ENCODE data around the gene SPRR2E. TPM values are rescaled to one million over a fixed set of nuclear protein-coding genes. Genes with fewer than 3 reads are reported as not detected.
A peak's percentile ranks its signal among the peaks of the same experiment; 100 is the strongest.

SPRR2E gene
- total and polyA plus RNA-seq, 2 of the 8 experiments (the other 6 are each of a cell fraction or from before 2014, with no cell fraction given): not detected

- Histone ChIP-seq H3K4me3 (ENCODE audit: extremely low read depth in 1 of 4, insufficient read depth in 2 of 4, low read depth in 3 of 4, low read length in 4 of 4) (no peak overlapping the region), H3K27me3 (replicated peaks in 1 of 4; ENCODE audit: control insufficient read depth in 3 of 4, extremely low read depth in 1 of 4, insufficient read depth in 3 of 4, low read length in 3 of 4) (no peaks in the 10 kb centered on the region), H3K79me1 (ENCODE audit: low read depth, low read length) (no peaks in the 10 kb centered on the region), H3K23me2 (ENCODE audit: low read depth, low read length) (no peaks in the 10 kb centered on the region), H3K9ac (replicated peaks in 1 of 4; ENCODE audit: extremely low read depth in 1 of 4, low read depth in 3 of 4, low read length in 3 of 4) (no peak overlapping the region), H2BK15ac (ENCODE audit: low read length) (0 out of 2 replicates have a peak overlapping the region, but pooled peaks have one; percentile 88), H3K18ac (ENCODE audit: extremely low read depth, low read length) (peak overlapping the region; percentile 87), H3K4ac (replicated peaks; ENCODE audit: insufficient read length, low read depth, low read length) (peak overlapping the region; percentile 36), H2BK5ac (ENCODE audit: low read depth, low read length) (peak overlapping the region; percentile 89), H4K5ac (ENCODE audit: insufficient read length, low read depth, low read length) (no peak overlapping the region), H2BK120ac (replicated peaks; ENCODE audit: low read depth, low read length) (peak overlapping the region; percentile 99), H4K8ac (ENCODE audit: extremely low read depth, insufficient read depth, low read length) (no peak overlapping the region), H4K20me1 (replicated peaks in 1 of 2; ENCODE audit: control insufficient read depth in 1 of 2, insufficient read depth in 2 of 2, low read length in 2 of 2) (no peaks in the 10 kb centered on the region), H3K23ac (ENCODE audit: insufficient read length) (no peak overlapping the region), H3K9me3 (ENCODE audit: insufficient read depth in 2 of 2, low read depth in 1 of 2, low read length in 1 of 2) (no peaks in the 10 kb centered on the region), H3K56ac (replicated peaks; ENCODE audit: insufficient read length, low read depth, low read length) (no peak overlapping the region), H2AFZ (ENCODE audit: low read length) (no peak overlapping the region), H3K4me1 (replicated peaks in 1 of 4; ENCODE audit: control insufficient read depth in 3 of 4, insufficient read depth in 4 of 4, low read length in 3 of 4) (peaks cover 0 to 11% (median 0%) of the 10 kb centered on the region in 4 experiments; a peak in 2 of 7 replicates), H2BK12ac (ENCODE audit: low read depth, low read length) (peak overlapping the region; percentile 100), H2BK20ac (ENCODE audit: low read length) (peak overlapping the region; percentile 99; the same call in 1 of the 2 replicates), H3K14ac (ENCODE audit: insufficient read length) (no peak overlapping the region), H3K36me3 (ENCODE audit: control insufficient read depth in 2 of 4, insufficient read depth in 4 of 4, low read length in 3 of 4) (no peaks in the 10 kb centered on the region), H3K79me2 (ENCODE audit: control insufficient read depth in 1 of 2, insufficient read depth in 2 of 2, low read length in 2 of 2) (no peaks in the 10 kb centered on the region), H3K4me2 (ENCODE audit: insufficient read depth in 1 of 2, low read depth in 2 of 2, low read length in 2 of 2) (no peak overlapping the region), H2AK5ac (ENCODE audit: low read depth, low read length) (peak overlapping the region; percentile 97; the same call in 1 of the 2 replicates), H3K27ac (ENCODE audit: low read depth, low read length) (0 out of 2 replicates have a peak overlapping the region, but pooled peaks have one; percentile 28), H4K91ac (replicated peaks; ENCODE audit: insufficient read length, low read length) (peak overlapping the region; percentile 98)
- FAIRE-seq: no peak
- POLR2A ChIA-PET (ENCODE audit: partially characterized antibody): no interaction called here
- DNase-seq (ENCODE audit: low read depth in 1 of 2, low spot score in 2 of 2): no peak
- 86% methylated on average over 2 of the region's 2 CpGs; no CpG with 5 or more reads in 1 of the 2 experiments for WGBS, 2 experiments (ENCODE audit: extremely low coverage in 1 of 2, insufficient coverage in 1 of 2, insufficient read length in 1 of 2, insufficient replicate concordance in 2 of 2, low coverage in 1 of 2, low lambda C conversion rate in 2 of 2, missing lambda C conversion rate in 1 of 2)
- CTCF ChIA-PET (ENCODE audit: partially characterized antibody): interaction anchor here (1.8 kb wide), 1 partner anchor 50 kb away, joined by 4 read pairs; no protein-coding TSS in a partner anchor
- TF ChIP-seq SUZ12 (IDR thresholded peaks at IDR 0.05; ENCODE audit: low read length) (no peak), SP1 (IDR thresholded peaks at IDR 0.05; ENCODE audit: low read depth, low read length) (no peak), JUN (IDR thresholded peaks at IDR 0.05; ENCODE audit: low read depth, low read length) (no peak), CTBP2 (IDR thresholded peaks at IDR 0.05; ENCODE audit: borderline replicate concordance, insufficient read depth, insufficient read length, low read length) (no peak), RXRA (IDR thresholded peaks at IDR 0.05; ENCODE audit: insufficient read depth, low read depth, low read length) (no peak), SP2 (IDR thresholded peaks at IDR 0.05; ENCODE audit: low read length) (no peak)
Measured at GRCh38 chr1:153133743-153134142, 39.4 kb upstream of the SPRR2E start.

Measured in H1 (cell line).